HG03095 (cell line): ENCODE measurements around the gene CSNK2A2.

ENCODE experiments used
- ATAC-seq: cut with Tn5 transposase; IDR thresholded peaks from one replicate; pipeline ENCODE4 v1.9.1; 2021; ENCODE audit warnings: moderate library complexity; ENCODE audit not compliant: unreplicated experiment

Gene CSNK2A2

GRCh38 chr16:58152246-58152868 is 45.5 kb downstream of the CSNK2A2 start:
- no peak for ATAC-seq

GRCh38 chr16:58148526-58148925 is 49.4 kb downstream of the CSNK2A2 start:
- no peak for ATAC-seq

DNA sequence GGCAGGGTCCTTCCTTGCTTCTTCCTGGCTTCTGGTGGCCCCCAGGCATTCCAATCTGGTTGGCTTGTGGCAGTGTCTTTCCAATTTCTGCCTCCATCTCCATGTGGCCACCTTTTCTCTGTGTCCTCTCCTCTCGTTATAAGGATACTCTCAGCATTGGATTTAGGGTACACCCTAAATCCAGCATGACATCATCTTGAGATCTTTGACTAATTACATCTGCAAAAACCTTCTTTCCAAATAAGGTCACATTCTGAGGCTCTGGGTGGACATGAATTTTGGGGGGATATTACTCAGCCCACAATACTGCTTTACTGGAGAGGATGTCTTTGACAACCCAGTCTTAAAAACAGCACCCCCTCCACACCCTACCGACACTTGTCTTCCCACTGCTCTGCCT is 49.8 kb downstream of the CSNK2A2 start:
- ATAC-seq = no peak

GRCh38 chr16:58138852-58139251 is 59.1 kb downstream of the CSNK2A2 start:
- ATAC-seq = no peak

GRCh38 chr16:58137581-58137980 is 60.3 kb downstream of the CSNK2A2 start:
- ATAC-seq = no peak

DNA sequence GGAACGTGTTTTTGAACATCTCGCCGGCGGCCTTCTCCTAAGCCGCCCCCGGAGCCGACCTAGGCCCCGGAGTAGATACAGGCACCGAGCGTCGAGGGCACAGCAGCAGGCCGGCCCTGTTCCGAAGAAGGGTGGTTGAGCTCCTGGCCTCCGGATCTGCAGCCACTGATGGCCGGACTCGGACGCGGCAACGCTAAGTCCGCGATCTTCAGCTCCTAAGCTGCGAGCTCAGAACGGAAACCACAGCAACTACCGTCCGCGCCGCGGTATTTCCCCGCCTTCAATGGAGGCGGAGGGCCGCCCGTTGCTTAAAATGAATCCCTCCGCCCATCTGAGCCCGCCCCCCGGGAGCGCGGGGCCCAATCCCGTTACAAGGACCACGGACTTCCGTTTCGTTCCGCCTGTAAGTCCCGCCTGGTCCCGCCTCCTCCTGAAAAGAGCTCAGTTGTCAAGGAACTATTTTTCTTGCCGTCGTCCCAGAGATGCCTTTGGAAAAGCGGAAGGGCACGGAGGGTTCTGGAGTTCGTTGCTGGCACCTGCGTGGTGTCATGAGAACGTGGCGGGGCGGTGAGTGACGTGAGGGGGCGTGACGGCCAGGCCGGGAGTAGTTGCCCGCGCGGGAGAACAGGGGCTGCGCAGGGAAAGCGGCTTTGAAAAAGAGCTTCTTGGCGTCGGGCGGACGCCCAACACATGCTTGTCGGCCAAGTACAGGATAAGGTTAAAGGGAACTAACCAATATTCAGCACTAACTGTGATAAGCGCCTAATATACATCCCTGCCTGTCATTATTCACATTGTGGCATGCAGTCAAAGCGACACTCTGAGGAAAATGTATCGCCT is 68.6 kb downstream of the CSNK2A2 start, which contains the start of gene CFAP20:
CFAP20 (minus strand) TSS at position 285 of the 840 bp plus-strand sequence; CDS start at position 19, 266 bp downstream.
- peak; percentile 77 for ATAC-seq

DNA sequence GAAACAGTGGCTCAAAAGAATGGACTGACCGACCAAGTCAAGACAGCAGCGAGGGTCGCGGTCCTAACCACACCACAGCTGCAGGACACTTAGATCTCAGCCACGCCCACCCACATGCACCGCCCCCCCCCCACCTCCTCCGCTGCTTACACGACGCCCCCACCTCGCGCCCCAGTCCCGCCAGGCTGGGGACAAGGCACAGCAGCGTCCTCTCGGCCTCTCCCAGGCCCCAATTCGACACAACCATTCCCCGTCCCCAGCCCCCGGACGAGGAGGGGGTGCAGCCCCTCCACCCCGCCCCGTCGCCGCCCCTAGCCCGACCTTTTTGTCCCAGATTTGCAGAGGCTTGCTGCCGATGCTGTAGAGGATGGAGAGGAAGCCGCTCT is 69.2 kb downstream of the CSNK2A2 start:
- peak; percentile 6 for ATAC-seq

GRCh38 chr16:58128181-58128631 is 69.7 kb downstream of the CSNK2A2 start:
- ATAC-seq = no peak

GRCh38 chr16:58127634-58128033 is 70.3 kb downstream of the CSNK2A2 start:
- no peak for ATAC-seq

DNA sequence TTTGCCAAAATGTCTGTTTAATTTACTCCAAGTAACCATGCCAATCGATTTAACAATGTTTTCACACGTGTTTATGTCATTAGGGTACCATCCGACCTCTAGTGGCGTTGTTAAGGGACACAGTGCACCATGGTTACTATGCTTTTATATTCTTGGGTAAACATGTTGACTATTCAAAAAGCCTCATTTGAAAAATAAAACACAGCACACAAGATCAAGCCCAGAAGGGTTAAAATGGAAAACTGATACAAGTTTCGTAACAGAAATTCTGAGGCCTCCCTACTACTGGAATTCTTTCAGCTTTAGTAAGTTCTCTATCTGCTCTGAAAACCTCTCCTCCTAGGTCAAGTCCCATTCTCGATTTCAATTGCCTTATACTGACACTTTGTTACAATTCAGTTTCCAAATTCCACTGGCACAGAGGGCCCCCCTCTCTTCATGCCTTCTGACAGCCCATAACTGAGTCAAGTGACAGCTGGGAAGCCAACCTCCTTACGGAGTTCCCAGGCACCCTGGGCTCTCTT is 70.8 kb downstream of the CSNK2A2 start:
- ATAC-seq = no peak

DNA sequence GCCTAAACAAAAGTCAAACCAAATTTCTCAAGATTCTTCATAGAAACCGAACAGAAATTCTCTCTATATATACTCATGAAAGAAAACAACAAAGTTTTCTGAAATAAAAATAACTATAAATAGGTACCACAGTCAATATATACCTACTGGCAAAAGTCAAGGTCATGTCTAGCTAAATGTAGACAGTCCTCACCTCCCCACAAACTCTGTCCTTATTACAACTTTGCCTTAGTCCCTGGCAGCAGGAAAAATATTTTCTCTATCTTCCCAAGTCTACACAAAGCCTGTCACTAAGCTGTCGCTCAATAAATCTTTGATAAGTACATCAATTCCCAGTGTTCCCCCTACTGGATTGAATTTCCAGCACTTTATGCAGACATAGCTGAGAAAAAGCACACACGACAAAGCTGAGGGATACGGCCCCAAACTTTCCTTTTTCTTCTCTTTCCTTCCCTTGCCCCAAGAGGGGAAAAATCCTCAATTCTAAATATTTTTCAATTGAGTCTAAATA is 71.4 kb downstream of the CSNK2A2 start:
- ATAC-seq = no peak

DNA sequence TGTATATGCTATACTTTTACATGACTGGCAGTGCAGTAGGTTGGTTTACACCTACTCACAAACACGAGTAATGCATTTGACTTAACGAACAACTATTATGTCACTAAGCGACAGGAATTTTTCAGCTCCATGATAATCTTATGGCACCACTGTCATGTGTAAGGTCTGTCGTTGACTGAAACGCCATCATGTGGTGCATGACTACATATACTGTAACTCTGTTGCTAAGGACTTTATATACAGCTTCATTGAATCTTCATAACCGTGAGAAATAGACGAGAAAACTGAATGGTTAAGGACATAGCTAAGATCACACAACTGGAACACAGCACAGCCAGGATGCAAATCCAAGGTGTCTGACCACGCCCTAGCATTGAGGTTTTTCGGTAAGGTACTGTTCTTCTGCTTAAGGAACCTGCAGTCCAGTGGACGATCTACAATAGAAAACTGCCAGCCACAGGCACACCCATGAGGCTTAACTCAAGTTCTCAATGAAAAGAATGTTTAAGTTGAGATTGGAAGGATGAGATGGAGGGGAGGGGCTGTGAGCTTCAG is 72.0 kb downstream of the CSNK2A2 start:
- no peak for ATAC-seq

- no peak for ATAC-seq
Observed at GRCh38 chr16:58125041-58125440, 72.9 kb downstream of the CSNK2A2 start.

- ATAC-seq = no peak
Observed at GRCh38 chr16:58124601-58124915, 73.3 kb downstream of the CSNK2A2 start.

GRCh38 chr16:58123896-58124600 is 73.9 kb downstream of the CSNK2A2 start:
- ATAC-seq = no peak

DNA sequence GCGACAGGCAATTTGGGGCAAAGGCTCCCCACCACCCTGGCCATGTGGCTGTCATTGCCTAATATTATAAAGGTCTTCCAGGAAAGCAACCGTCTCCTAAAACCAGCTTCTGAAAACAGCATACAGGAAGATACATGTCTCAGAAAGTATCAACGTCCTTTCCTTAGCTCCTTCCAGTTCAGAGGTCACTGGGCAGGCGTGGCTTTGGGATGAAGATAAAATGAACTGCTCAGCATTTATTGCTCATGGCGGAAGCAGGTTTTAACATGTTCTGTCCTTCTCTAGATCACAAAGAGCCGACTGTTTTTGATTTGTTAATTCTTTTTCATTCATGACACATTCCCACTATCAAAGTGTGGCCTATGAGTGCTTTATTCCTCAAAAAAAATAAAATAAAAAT is 76.8 kb downstream of the CSNK2A2 start:
- no peak for ATAC-seq

DNA sequence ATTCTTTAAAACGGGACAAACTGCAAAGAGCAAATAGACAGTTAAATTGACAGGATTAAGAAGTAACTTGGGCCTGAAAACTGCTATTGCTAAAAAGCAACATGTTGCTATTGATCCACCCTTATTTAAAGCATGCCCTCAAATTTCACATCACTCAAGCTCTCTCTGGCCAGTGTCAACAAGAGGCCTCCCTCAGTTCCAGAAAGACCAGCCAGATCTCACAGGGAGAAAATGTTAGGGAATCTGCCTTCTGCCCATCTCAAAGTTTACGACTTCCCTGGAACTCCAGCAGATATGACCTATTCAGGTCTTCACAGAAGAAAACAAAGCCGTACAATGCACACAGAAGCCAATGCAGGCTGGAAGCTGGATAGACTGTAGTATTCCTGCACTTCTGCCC is 77.7 kb downstream of the CSNK2A2 start:
- ATAC-seq = no peak

- ATAC-seq = no peak
Observed at GRCh38 chr16:58119509-58119845, 78.4 kb downstream of the CSNK2A2 start.

DNA sequence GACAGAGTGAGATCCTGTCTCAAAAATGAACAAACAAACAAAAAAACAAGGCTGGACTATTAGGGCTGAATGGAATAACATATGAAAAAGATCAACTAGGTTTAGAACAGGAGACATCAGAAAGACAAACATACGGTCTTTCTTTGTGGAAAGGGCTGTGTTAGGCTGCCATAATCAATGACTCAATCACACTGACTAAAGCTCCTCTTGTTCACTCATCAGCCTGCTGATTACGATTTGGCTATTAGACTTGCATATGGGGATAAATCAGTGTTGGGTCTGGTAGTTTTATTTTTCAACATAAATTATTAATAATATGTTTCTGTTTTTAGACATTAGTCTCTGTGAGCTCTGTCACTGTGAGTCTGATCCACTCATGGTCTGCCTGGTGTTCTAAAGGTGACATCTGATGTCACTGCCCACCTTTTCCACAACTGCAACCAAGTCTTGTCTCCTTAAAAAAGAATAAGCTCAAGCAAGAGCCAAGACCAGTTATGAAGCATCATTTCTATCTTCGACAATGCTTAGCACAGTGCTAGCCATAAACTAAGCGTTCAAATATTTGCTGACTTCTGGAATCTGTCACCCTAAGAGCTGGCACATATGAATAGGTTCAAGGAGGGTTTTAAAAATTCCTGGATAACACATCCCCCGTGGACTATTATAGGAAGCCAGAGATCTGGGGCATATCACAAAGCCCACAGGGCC is 79.0 kb downstream of the CSNK2A2 start:
- no peak for ATAC-seq

- ATAC-seq = no peak
Observed at GRCh38 chr16:58116529-58116928, 81.4 kb downstream of the CSNK2A2 start.

GRCh38 chr16:58116081-58116480 is 81.8 kb downstream of the CSNK2A2 start:
- no peak for ATAC-seq
